Mucosa of rectum (tissue), 2 donors: Measurements from ENCODE around the gene BCAR3.

Experiments
- H3K27ac ChIP-seq, 2 donors: one replicate each; pipeline ENCODE4 v1.7.0; 2013; ENCODE audit warnings: inconsistent platforms in 2 of 2, low read depth in 2 of 2, low read length in 2 of 2
- H3K27me3 ChIP-seq, 2 donors: one replicate each; pipeline ENCODE4 v1.7.0; 2013; ENCODE audit warnings: low read length in 2 of 2; ENCODE audit not compliant: control insufficient read depth in 2 of 2, insufficient read depth in 2 of 2
- H3K36me3 ChIP-seq, 2 donors: one replicate each; pipeline ENCODE4 v1.7.0; 2013; ENCODE audit warnings: low read length in 2 of 2; ENCODE audit not compliant: control insufficient read depth in 2 of 2, insufficient read depth in 2 of 2
- H3K4me1 ChIP-seq, 2 donors: one replicate each; pipeline ENCODE4 v1.7.0; 2013; ENCODE audit warnings: low read length in 2 of 2, mild to moderate bottlenecking in 1 of 2; ENCODE audit not compliant: control insufficient read depth in 2 of 2, insufficient read depth in 2 of 2
- H3K4me3 ChIP-seq, 2 donors: one replicate each; pipeline ENCODE4 v1.7.0; 2013; ENCODE audit warnings: low read length in 2 of 2
- H3K9ac ChIP-seq, 2 donors: one replicate each; pipeline ENCODE4 v1.7.0; 2013; ENCODE audit warnings: low read length in 2 of 2, low read depth in 1 of 2, mild to moderate bottlenecking in 1 of 2
- H3K9me3 ChIP-seq, 2 donors: one replicate each; pipeline ENCODE4 v1.7.0; 2013; ENCODE audit warnings: low read length in 2 of 2; ENCODE audit not compliant: control insufficient read depth in 2 of 2
- donor health status: healthy.
- donor health status: Normal muscosa, but diverticular disease.

The BCAR3 gene

GRCh38 chr1:93537396-93537795 lies 144.2 kb downstream of the BCAR3 start:
- Histone ChIP-seq H3K27ac (no peak overlapping the region), H3K4me1 (no peaks in the 10 kb centered on the region), H3K9me3 (no peaks in the 10 kb centered on the region), H3K4me3 (no peak overlapping the region), H3K27me3 (no peaks in the 10 kb centered on the region), H3K36me3 (peaks cover 0 to 2% of the 10 kb centered on the region in 2 donors), H3K9ac (no peak overlapping the region)

- Histone ChIP-seq H3K9me3 (no peaks in the 10 kb centered on the region), H3K36me3 (peaks cover 0 to 2% of the 10 kb centered on the region in 2 donors), H3K4me1 (peaks cover 0 to 6% of the 10 kb centered on the region in 2 donors)
Measured at GRCh38 chr1:93533677-93534076, 148.0 kb downstream of the BCAR3 start.

GRCh38 chr1:93532780-93533378 lies 148.8 kb downstream of the BCAR3 start:
- Histone ChIP-seq H3K9ac (no peak overlapping the region), H3K9me3 (no peaks in the 10 kb centered on the region), H3K27me3 (no peaks in the 10 kb centered on the region), H3K27ac (no peak overlapping the region), H3K4me1 (peaks cover 0 to 6% of the 10 kb centered on the region in 2 donors), H3K36me3 (peaks cover 0 to 2% of the 10 kb centered on the region in 2 donors), H3K4me3 (no peak overlapping the region)

More at GRCh38 chr1:93533677-93534076, 148.0 kb downstream of the BCAR3 start:
- H3K27me3 ChIP-seq: no peaks in the 10 kb centered on the region
- H3K27ac ChIP-seq: no peak overlapping the region
- H3K9ac ChIP-seq: no peak overlapping the region
- no peak overlapping the region for H3K4me3 ChIP-seq

- Histone ChIP-seq H3K27me3 (no peaks in the 10 kb centered on the region), H3K36me3 (peaks cover 0 to 2% of the 10 kb centered on the region in 2 donors), H3K9me3 (no peaks in the 10 kb centered on the region), H3K4me1 (peaks cover 0 to 6% of the 10 kb centered on the region in 2 donors), H3K4me3 (no peak overlapping the region), H3K9ac (no peak overlapping the region), H3K27ac (no peak overlapping the region)
Measured at GRCh38 chr1:93531193-93531592, 150.4 kb downstream of the BCAR3 start.

- Histone ChIP-seq H3K36me3 (peaks cover 0 to 2% of the 10 kb centered on the region in 2 donors), H3K27ac (no peak overlapping the region), H3K27me3 (no peaks in the 10 kb centered on the region), H3K4me3 (no peak overlapping the region), H3K9me3 (no peaks in the 10 kb centered on the region), H3K4me1 (peaks cover 0 to 6% of the 10 kb centered on the region in 2 donors), H3K9ac (no peak overlapping the region)
Measured at GRCh38 chr1:93528412-93528811, 153.2 kb downstream of the BCAR3 start.

- Histone ChIP-seq H3K9me3 (no peaks in the 10 kb centered on the region), H3K4me3 (no peak overlapping the region), H3K27me3 (no peaks in the 10 kb centered on the region), H3K4me1 (peaks cover 0 to 6% of the 10 kb centered on the region in 2 donors), H3K9ac (no peak overlapping the region), H3K36me3 (no peaks in the 10 kb centered on the region), H3K27ac (no peak overlapping the region)
Measured at GRCh38 chr1:93526431-93526830, 155.2 kb downstream of the BCAR3 start.

GRCh38 chr1:93525431-93525830 lies 156.2 kb downstream of the BCAR3 start:
- H3K27ac ChIP-seq: no peak overlapping the region
- H3K27me3 ChIP-seq: no peaks in the 10 kb centered on the region
- H3K4me1 ChIP-seq: no peaks in the 10 kb centered on the region
- no peaks in the 10 kb centered on the region for H3K9me3 ChIP-seq
- H3K9ac ChIP-seq: no peak overlapping the region
- no peak overlapping the region for H3K4me3 ChIP-seq
- no peaks in the 10 kb centered on the region for H3K36me3 ChIP-seq

- H3K4me1 ChIP-seq: peaks cover 0 to 12% of the 10 kb centered on the region in 2 donors
- H3K36me3 ChIP-seq: no peaks in the 10 kb centered on the region
- H3K4me3 ChIP-seq: no peak overlapping the region
- no peaks in the 10 kb centered on the region for H3K9me3 ChIP-seq
- H3K27me3 ChIP-seq: no peaks in the 10 kb centered on the region
- no peak overlapping the region for H3K9ac ChIP-seq
- H3K27ac ChIP-seq: no peak overlapping the region
Measured at GRCh38 chr1:93522721-93523120, 158.9 kb downstream of the BCAR3 start.

GRCh38 chr1:93521618-93522017 lies 160.0 kb downstream of the BCAR3 start:
- no peak overlapping the region for H3K9ac ChIP-seq
- no peaks in the 10 kb centered on the region for H3K36me3 ChIP-seq
- H3K27ac ChIP-seq: no peak overlapping the region
- H3K27me3 ChIP-seq: no peaks in the 10 kb centered on the region
- H3K4me1 ChIP-seq: peaks cover 0 to 12% of the 10 kb centered on the region in 2 donors
- H3K4me3 ChIP-seq: no peak overlapping the region
- H3K9me3 ChIP-seq: no peaks in the 10 kb centered on the region

GRCh38 chr1:93519199-93519829 lies 162.3 kb downstream of the BCAR3 start:
- H3K4me1 ChIP-seq: peaks cover 0 to 12% of the 10 kb centered on the region in 2 donors
- no peaks in the 10 kb centered on the region for H3K9me3 ChIP-seq
- H3K4me3 ChIP-seq: no peak overlapping the region
- no peaks in the 10 kb centered on the region for H3K27me3 ChIP-seq
- no peak overlapping the region for H3K9ac ChIP-seq
- no peaks in the 10 kb centered on the region for H3K36me3 ChIP-seq
- H3K27ac ChIP-seq: no peak overlapping the region
